Activated CD8-positive, alpha-beta memory T cell treated with anti-CD3 and anti-CD28 coated beads, Interleukin-2, amount 10 ng/mL, durations not matched to agents 7 days and 5 days (primary cell): ENCODE measurements around the gene MEIOB. TPM values are rescaled to one million over a fixed set of nuclear protein-coding genes. Genes with fewer than 3 reads are reported as not detected.
"Not testable (repeated sequence)": the region's sequence is repeated elsewhere in the genome, so short reads cannot be mapped to it uniquely, and the experiment has no call there.

Source experiments
- ATAC-seq: fragments of 150-1000 bp; cut with Tn5 transposase; one replicate; pipeline ENCODE4 v1.10.0; 2021; ENCODE audit warnings: moderate library complexity
- CTCF ChIA-PET: fragments of 350-600 bp; sonication (Branson Sonifier 250); formaldehyde crosslinking; loops from one replicate; lab custom pipeline; 2021; ENCODE audit warnings: antibody characterized with exemption; lab: Charles Lee
- DNase-seq: peaks from one replicate; pipeline ENCODE4 v3.0.0-alpha.2; 2020
- H3K27ac Mint-ChIP-seq: one replicate; pipeline ENCODE4 v1.8.0; 2021; ENCODE audit warnings: mild to moderate bottlenecking, mixed read lengths
- H3K27me3 Mint-ChIP-seq: one replicate; pipeline ENCODE4 v1.8.0; 2021; ENCODE audit warnings: mixed read lengths
- H3K36me3 Mint-ChIP-seq: one replicate; pipeline ENCODE4 v1.8.0; 2021; ENCODE audit warnings: mild to moderate bottlenecking, mixed read lengths
- H3K4me1 Mint-ChIP-seq: one replicate; pipeline ENCODE4 v1.8.0; 2021; ENCODE audit warnings: mixed read lengths
- H3K4me3 Mint-ChIP-seq: one replicate; pipeline ENCODE4 v1.8.0; 2021; ENCODE audit warnings: mild to moderate bottlenecking, moderate library complexity, mixed read lengths
- H3K9me3 Mint-ChIP-seq: one replicate; pipeline ENCODE4 v1.8.0; 2022; ENCODE audit warnings: low read depth, mixed read lengths
- total RNA-seq, 2 experiments: library from RNA; stranded (reverse); gene quantifications; one replicate each; pipeline ENCODE4 v1.2.3, GENCODE V29; 2021

Gene MEIOB
- total RNA-seq, 2 experiments from 2014 or later, result not detected

- Mint-ChIP-seq H3K27me3 (no peaks in the 10 kb centered on the region), H3K4me1 (no peaks in the 10 kb centered on the region), H3K9me3 (no peaks in the 10 kb centered on the region), H3K27ac (no peak overlapping the region), H3K4me3 (no peak overlapping the region), H3K36me3 (peaks cover 6% of the 10 kb centered on the region)
- CTCF ChIA-PET, result no interaction called here
- ATAC-seq, result no peak
- DNase-seq, result no peak
These were observed 55.3 kb downstream of the MEIOB start for GRCh38 chr16:1816396-1817275.

- CTCF ChIA-PET, result interaction anchor here (1.6 kb wide), 1 partner anchor 8 kb away, joined by 3 read pairs; no protein-coding TSS in a partner anchor
- no peaks in the 10 kb centered on the region for H3K27me3 Mint-ChIP-seq
- ATAC-seq (no peak), DNase-seq (no peak)
- H3K36me3 Mint-ChIP-seq, result peaks cover 6% of the 10 kb centered on the region
- H3K4me3 Mint-ChIP-seq, result no peak overlapping the region
- H3K27ac Mint-ChIP-seq, result no peak overlapping the region
- no peaks in the 10 kb centered on the region for H3K4me1 Mint-ChIP-seq
- no peaks in the 10 kb centered on the region for H3K9me3 Mint-ChIP-seq
These were observed 56.5 kb downstream of the MEIOB start for GRCh38 chr16:1815461-1815860.

DNA sequence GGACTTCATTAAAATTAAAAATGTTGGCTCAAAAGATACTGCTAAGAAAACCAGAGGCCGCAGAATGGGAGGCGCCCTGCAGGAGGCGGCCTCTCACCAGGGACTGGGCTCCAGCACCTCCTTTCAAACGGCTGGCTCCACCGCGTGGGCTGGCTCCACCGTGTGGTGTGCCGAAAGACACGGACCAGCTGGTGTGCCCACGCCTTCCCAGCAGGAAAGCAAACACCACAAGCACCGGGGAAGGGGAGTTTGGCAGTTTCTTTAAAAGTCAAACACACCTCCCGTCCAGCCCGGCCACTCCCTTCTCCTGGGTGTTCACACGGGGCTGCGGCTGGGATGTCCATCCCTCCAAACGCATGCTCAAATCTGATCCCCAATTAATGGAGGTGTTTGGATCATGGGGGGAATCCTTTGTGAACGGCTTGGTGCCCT lies 59.2 kb downstream of the MEIOB start:
- ATAC-seq (peak; percentile 74), DNase-seq (peak; percentile 52)
- no peaks in the 10 kb centered on the region for H3K4me1 Mint-ChIP-seq
- CTCF ChIA-PET, result no interaction called here
- H3K27ac Mint-ChIP-seq, result no peak overlapping the region
- no peak overlapping the region for H3K4me3 Mint-ChIP-seq
- peaks cover 8% of the 10 kb centered on the region for H3K36me3 Mint-ChIP-seq
- H3K9me3 Mint-ChIP-seq, result no peaks in the 10 kb centered on the region
- H3K27me3 Mint-ChIP-seq, result no peaks in the 10 kb centered on the region

DNA sequence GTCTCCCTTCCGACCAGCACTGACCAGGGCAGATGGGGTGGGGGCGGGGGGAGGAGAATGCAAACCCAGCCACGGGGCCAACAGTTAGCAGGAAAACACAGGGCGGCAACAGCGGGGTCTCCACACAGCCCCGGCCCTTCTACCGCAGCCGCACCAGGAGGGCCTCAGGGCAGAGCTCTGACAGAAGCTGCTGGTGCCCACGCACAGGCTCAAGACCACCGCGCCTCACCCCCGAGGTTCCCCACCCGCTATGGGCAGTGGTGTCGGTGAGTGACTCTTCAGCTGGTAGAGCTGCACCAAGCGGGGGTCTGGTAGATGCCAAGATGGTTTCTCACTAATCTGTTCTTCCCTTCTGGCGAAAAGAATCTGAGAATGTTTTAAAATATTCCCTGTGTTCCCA lies 61.4 kb downstream of the MEIOB start:
- CTCF ChIA-PET, result no interaction called here
- no peak overlapping the region for H3K27ac Mint-ChIP-seq
- no peaks in the 10 kb centered on the region for H3K4me1 Mint-ChIP-seq
- no peak overlapping the region for H3K4me3 Mint-ChIP-seq
- H3K36me3 Mint-ChIP-seq, result peaks cover 20% of the 10 kb centered on the region
- no peaks in the 10 kb centered on the region for H3K27me3 Mint-ChIP-seq
- ATAC-seq (no peak), DNase-seq (no peak)
- peaks cover 3% of the 10 kb centered on the region for H3K9me3 Mint-ChIP-seq

DNA sequence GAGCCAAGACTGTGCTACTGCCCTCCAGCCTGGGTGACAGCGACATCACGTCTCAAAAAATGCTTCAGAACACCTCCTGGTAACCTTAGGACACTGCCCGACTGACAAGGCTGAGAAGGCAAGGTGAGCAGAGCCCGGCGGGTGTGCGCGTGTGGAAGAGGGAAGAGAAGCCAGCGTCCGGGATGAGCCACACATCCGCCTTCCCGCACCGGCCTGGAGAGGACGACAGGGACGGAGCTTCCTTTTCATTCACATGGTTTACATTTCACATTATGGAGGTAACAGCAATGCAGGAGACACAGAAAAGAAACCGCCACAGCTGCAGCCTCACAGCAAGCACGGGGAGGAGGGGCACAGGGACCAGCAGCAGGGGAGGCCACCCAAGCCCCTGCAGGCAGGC lies 61.9 kb downstream of the MEIOB start:
- H3K4me1 Mint-ChIP-seq, result no peaks in the 10 kb centered on the region
- peaks cover 3% of the 10 kb centered on the region for H3K9me3 Mint-ChIP-seq
- DNase-seq (no peak), ATAC-seq (no peak)
- no peak overlapping the region for H3K4me3 Mint-ChIP-seq
- no peak overlapping the region for H3K27ac Mint-ChIP-seq
- CTCF ChIA-PET, result no interaction called here
- H3K36me3 Mint-ChIP-seq, result peaks cover 19% of the 10 kb centered on the region
- no peaks in the 10 kb centered on the region for H3K27me3 Mint-ChIP-seq

DNA sequence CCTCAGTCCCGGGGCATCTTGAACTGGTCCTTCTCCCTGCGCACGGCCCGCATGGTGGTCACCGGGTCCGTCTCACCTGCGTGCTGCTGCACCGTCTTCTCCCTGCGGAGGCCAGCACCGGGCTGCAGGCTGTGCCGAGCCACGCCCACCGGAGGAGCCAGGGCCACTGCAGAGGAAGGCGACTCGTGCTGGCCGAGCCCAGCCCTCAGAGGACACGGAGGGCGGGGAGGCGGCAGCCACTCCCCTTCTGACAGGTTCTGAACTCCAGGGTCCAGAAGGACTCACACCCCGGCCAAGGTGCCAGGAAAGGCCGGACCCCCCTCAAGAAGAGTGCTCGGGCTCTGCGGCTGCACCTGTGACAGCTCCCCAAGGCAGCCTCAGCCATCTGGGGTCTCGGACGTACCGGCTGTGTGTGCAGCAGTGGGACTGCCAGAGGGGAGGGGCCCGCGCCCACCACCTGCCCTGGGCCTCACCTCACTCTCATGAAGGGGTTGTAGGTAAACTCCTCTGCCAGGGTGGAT lies 62.6 kb downstream of the MEIOB start:
- Mint-ChIP-seq H3K4me3 (no peak overlapping the region), H3K4me1 (no peaks in the 10 kb centered on the region), H3K27me3 (no peaks in the 10 kb centered on the region), H3K27ac (no peak overlapping the region), H3K36me3 (peaks cover 19% of the 10 kb centered on the region), H3K9me3 (peaks cover 3% of the 10 kb centered on the region)
- ATAC-seq (no peak), DNase-seq (no peak)
- CTCF ChIA-PET, result no interaction called here

DNA sequence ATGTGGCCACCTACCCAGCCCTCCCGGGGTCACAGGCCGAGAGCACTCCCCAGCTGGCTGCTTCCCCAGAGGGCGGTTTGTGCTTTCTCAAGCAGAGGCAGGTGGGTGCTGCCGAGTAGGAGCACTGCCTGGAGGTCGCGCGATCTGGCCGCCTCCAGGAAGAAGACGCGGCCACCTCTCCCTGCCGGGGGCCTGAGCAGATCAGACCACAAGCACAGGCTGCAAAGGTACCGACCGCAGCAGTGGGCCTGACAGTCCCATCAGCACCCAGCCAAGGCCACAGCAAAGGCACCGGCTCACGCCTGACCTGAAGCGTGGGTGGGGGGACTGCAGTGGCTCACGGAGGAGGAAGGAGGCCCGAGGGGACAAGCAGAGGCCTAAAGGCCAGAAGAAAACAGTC lies 63.3 kb downstream of the MEIOB start:
- Mint-ChIP-seq H3K27me3 (no peaks in the 10 kb centered on the region), H3K4me1 (no peaks in the 10 kb centered on the region)

GRCh38 chr16:1807626-1808025 lies 64.3 kb downstream of the MEIOB start:
- Mint-ChIP-seq H3K27me3 (no peaks in the 10 kb centered on the region), H3K4me3 (no peak overlapping the region), H3K36me3 (peaks cover 20% of the 10 kb centered on the region), H3K4me1 (no peaks in the 10 kb centered on the region), H3K9me3 (peaks cover 3% of the 10 kb centered on the region), H3K27ac (no peak overlapping the region)
- CTCF ChIA-PET, result no interaction called here
- ATAC-seq, result no peak
- DNase-seq, result no peak

More for the DNA sequence above, 63.3 kb downstream of the MEIOB start:
- CTCF ChIA-PET, result no interaction called here
- peaks cover 20% of the 10 kb centered on the region for H3K36me3 Mint-ChIP-seq
- H3K27ac Mint-ChIP-seq, result no peak overlapping the region
- H3K4me3 Mint-ChIP-seq, result no peak overlapping the region
- DNase-seq (no peak), ATAC-seq (no peak)
- peaks cover 3% of the 10 kb centered on the region for H3K9me3 Mint-ChIP-seq

DNA sequence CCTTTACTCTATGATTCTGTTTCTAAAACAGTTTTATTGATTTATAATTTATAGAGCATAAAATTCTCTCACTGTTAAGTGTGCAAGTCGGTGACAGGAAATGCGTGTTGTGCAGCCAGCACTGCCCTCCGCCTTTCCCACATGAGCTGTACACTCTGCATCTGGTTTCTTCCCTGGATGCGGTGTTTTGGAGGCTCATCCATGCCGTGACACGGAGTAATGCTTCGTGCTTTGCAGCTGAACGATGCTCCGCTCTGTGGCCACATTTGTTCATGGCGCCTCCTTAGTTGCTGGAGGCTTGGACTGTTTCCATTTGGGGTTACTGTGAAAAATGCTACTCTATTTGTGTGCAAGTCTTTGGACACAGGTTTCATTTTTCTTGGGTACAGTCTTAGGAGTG lies 71.3 kb downstream of the MEIOB start:
- no peak overlapping the region for H3K4me3 Mint-ChIP-seq
- peaks cover 13% of the 10 kb centered on the region for H3K9me3 Mint-ChIP-seq
- no peak overlapping the region for H3K27ac Mint-ChIP-seq
- CTCF ChIA-PET, result no interaction called here
- H3K36me3 Mint-ChIP-seq, result peaks cover 12% of the 10 kb centered on the region
- ATAC-seq (no peak), DNase-seq (no peak)
- H3K4me1 Mint-ChIP-seq, result no peaks in the 10 kb centered on the region
- no peaks in the 10 kb centered on the region for H3K27me3 Mint-ChIP-seq

DNA sequence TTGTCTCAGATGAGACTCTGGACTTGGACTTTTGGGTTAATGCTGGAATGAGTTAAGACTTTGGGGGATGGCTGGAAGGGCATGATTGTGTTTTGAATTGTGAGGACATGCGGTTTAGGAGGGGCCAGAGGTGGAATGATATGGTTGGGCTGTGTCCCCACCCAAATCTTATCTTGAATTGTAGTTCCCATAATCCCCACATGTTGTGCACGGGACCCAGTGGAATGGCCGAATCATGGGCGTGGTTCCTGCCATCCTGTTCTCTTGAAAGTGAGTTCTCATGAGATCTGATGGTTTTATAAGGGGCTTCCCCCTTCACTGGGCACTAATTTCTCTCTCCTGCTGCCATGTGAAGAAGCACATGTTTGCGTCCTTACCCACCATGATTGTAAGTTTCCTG lies 72.7 kb downstream of the MEIOB start:
- peaks cover 13% of the 10 kb centered on the region for H3K9me3 Mint-ChIP-seq
- CTCF ChIA-PET, result not testable (repeated sequence)

DNA sequence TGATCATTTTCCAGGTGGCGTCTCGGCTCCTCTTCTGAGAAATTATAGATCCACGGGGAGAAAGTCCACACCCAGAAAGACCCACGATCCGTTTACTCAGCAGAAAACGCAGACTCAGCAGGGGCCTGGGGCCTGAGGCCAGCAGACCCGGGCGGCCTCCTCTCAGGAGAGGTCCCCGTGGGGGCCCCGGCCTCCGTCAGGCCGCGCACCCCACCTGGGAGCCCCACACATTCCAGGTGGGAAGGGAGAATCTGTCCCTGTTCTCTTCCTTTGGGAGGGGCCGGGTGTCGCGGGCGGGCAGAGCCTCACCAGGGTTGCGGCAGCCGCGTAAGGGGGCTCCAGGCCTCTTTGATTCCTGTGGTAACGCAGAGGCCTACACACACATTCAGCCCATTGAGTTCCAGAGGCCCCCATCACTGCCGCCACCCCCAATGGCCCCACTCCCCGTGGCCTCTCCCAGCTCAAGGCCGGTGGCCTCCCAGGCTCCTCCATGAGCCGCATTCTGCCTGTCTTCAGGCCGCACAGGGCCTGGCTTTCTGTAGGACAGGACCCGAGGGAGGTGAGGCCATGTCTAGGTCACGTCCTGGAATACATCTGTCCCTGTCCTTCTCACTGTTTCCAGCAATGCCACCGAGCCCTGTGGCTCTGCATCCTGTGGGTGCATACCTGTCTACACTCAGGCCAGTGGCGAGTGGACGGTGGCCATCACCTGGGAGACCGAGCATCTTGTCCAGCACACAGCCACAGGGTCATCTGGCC lies 76.9 kb downstream of the MEIOB start:
- ATAC-seq, result no peak
- CTCF ChIA-PET, result no interaction called here
- Mint-ChIP-seq H3K4me1 (no peaks in the 10 kb centered on the region), H3K9me3 (peaks cover 8% of the 10 kb centered on the region), H3K27ac (no peak overlapping the region), H3K36me3 (peaks cover 4% of the 10 kb centered on the region), H3K4me3 (no peak overlapping the region), H3K27me3 (no peaks in the 10 kb centered on the region)
- no peak for DNase-seq

More for the DNA sequence above, 72.7 kb downstream of the MEIOB start:
- H3K27ac Mint-ChIP-seq, ATAC-seq, H3K36me3 Mint-ChIP-seq, H3K4me1 Mint-ChIP-seq, DNase-seq, H3K27me3 Mint-ChIP-seq, H3K4me3 Mint-ChIP-seq: not testable (repeated sequence)

GRCh38 chr16:1794221-1794871 lies 77.6 kb downstream of the MEIOB start:
- CTCF ChIA-PET, result no interaction called here
- H3K9me3 Mint-ChIP-seq, result peaks cover 6% of the 10 kb centered on the region
- no peaks in the 10 kb centered on the region for H3K27me3 Mint-ChIP-seq
- ATAC-seq, result no peak
- peaks cover 2% of the 10 kb centered on the region for H3K36me3 Mint-ChIP-seq
- no peak for DNase-seq
- no peak overlapping the region for H3K27ac Mint-ChIP-seq
- no peak overlapping the region for H3K4me3 Mint-ChIP-seq
- H3K4me1 Mint-ChIP-seq, result no peaks in the 10 kb centered on the region

- Mint-ChIP-seq H3K27ac (no peak within 1 kb of the TSS), H3K27me3 (no peaks in the 10 kb centered on the region), H3K4me3 (no peak within 1 kb of the TSS), H3K36me3 (peaks cover 2% of the 10 kb centered on the region), H3K4me1 (no peaks in the 10 kb centered on the region), H3K9me3 (peaks cover 3% of the 10 kb centered on the region)
- ATAC-seq (no peak), DNase-seq (no peak)
- CTCF ChIA-PET, result no interaction called here
These were observed 78.3 kb downstream of the MEIOB start, which contains the start of gene IGFALS for GRCh38 chr16:1793578-1794220. TSS of gene IGFALS (minus strand) at chr16:1793705. CDS start at chr16:1793652, 53 bp downstream.
